ENCODE data around the gene GSN.
A peak's percentile ranks its signal among the peaks of the same experiment; 100 is the strongest.

GSN gene

DNA sequence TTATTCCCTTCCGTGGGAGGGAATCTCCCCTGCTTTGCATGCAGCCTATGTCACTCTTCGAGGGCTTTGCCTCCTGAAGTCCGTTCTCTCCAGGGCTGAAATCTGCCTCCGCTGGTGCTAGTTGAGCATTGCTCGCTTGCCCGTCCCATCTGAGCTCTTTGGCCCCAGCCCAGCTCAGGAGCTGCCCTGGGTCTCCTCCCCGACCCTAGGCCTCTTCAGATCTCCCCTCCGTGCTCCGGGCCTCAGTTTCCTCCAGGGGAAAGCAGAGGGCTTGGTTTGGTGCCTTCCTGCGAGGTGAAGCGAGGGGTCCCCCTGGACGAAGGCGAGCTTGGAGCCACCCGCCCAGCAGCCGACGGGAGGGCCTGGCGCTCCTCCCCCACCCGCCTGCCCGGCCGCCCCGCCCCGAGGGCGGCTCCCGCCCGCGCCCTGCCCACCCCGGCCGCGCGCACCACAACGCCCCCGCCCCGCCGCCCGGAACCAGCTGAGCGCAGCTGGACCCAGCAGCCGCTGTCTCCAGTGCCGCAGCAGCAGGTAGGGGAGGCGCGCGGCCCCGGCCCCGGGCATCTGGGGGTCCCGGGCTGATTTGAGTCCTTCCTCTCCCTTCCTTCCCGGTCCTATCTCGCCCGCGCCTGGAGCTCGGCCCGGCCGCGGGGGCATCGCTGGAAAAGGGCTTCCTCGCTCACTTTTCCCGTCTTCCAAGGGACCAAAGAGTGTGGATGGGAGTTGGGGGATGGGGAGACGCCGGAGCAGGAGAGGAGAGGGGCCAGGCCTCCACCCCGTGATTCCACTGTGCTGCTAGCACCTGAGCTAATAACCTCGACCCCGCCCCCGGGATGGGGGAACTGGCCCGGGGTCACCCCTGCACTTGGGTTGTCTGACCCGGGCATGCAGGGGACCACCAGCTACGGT lies at the start of gene GSN:
Gene GSN (plus strand): TSS at position 474 of the 909 bp plus-strand sequence. CDS start 33,810 bp downstream, outside the sequence.
- TF ChIP-seq, protein P1, sequence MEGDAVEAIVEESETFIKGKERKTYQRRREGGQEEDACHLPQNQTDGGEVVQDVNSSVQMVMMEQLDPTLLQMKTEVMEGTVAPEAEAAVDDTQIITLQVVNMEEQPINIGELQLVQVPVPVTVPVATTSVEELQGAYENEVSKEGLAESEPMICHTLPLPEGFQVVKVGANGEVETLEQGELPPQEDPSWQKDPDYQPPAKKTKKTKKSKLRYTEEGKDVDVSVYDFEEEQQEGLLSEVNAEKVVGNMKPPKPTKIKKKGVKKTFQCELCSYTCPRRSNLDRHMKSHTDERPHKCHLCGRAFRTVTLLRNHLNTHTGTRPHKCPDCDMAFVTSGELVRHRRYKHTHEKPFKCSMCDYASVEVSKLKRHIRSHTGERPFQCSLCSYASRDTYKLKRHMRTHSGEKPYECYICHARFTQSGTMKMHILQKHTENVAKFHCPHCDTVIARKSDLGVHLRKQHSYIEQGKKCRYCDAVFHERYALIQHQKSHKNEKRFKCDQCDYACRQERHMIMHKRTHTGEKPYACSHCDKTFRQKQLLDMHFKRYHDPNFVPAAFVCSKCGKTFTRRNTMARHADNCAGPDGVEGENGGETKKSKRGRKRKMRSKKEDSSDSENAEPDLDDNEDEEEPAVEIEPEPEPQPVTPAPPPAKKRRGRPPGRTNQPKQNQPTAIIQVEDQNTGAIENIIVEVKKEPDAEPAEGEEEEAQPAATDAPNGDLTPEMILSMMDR (IDR thresholded peaks at IDR 0.05; ENCODE audit: extremely low read depth, missing control alignments), result no peak
- DNase-seq (ENCODE audit: low spot score), result peak; percentile 90

DNA sequence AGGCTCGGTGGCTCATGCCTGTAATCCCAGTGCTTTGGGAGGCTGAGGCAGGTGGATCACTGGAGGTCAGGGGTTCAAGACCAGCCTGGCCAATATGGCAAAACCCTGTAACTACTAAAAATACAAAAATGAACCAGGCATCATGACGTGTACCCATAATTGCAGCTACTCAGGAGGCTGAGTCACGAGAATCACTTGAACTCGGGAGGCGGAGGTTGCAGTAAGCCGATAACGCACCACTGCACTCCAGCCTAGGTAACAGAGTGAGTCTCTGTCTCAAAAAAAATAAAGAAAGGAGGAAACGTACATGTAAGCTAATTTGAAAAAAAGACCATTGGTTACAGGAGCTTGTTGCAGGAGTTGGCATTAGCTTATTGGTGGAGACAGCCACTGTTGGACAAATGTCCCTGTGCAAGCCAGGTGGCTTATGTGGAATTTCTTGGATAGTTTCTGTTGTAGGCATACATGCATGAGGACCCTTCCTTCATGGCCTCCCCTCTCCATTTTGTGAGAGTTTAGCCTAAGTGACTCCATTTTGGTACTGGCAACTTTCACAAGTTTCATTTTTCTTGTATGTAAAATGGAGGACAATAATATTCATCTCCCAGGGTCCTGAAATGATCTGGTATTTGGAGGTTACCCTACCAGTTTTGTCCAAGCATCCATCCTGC lies 49.5 kb upstream of the GSN start:
- DNase-seq (ENCODE audit: low spot score), result no peak

DNA sequence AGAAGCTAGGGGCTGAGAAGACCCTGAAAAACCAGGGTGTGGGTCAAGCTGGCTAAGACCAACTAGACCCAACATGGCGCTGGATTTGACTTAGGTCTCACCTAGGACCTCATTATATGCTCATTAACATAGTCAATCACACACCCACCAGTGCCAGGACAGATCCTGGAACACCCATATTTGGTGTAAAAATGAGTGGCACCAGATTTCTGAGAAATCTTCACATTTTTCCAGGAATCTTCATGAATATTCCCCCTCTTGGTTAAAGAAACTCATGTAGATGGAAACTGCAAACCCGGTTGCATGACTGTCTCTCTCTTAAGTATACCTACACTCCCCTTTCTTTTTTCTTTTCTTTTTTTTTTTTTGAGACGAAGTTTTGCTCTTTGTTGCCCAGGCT lies 48.4 kb upstream of the GSN start:
- no peak for DNase-seq (ENCODE audit: low spot score)
- TF ChIP-seq, protein P1 (IDR thresholded peaks at IDR 0.05; ENCODE audit: extremely low read depth, missing control alignments), result no peak

More for the DNA sequence above, 49.5 kb upstream of the GSN start:
- TF ChIP-seq, protein P1 (IDR thresholded peaks at IDR 0.05; ENCODE audit: extremely low read depth, missing control alignments), result no peak

DNA sequence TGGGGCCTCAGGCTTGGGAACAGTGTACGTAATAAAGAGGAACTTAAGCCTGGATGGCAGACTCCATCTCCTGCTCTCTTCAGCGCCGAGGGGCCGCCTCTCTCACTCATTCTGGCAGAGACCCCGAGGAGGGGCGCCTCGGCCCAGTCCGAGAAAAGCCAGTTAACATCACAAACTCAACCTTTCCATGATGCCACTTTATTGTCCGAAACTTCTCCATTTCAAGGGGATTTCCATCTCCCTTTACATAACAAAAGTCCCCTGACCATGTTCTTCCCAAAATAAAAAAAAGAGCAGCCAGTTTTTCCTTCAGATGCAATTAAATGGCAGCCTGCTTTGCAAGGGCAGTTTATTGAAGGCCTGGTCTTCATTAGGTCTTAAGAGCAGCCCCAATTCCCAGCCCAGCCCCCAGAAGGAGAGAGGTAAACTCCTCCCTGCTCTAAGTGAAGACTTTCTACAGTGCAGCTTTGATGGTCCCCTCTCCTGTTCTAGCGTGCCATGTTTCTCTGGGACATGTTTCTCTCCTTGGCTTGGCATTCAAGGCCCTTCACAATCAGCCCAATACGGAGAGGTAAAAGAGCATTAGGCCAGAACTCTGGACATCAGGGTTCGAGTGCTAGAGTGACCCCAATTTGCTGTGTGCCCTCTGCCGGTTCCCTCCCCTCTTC lies 46.8 kb upstream of the GSN start:
- DNase-seq (ENCODE audit: low spot score), result no peak
- TF ChIP-seq, protein P1 (IDR thresholded peaks at IDR 0.05; ENCODE audit: extremely low read depth, missing control alignments), result no peak

DNA sequence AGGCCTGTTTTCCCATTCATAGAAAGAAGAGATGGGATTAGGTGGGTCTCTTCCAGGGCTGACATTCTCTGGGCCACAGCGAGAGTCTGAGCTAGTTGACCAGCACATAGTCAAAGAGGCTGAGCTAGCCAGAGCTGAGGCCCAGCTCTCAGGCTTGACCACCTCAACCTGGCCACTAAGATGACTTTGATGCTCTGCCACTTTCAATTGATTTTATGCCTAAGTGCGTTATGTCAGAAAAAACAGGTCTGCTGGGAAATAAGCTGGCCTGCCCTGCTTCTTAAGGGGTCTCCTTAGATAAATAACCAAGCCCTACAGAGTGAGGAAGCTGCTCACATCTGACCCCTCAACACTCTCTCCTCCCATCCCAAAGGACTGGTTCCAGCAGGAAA lies 46.3 kb upstream of the GSN start:
- no peak for DNase-seq (ENCODE audit: low spot score)
- TF ChIP-seq, protein P1 (IDR thresholded peaks at IDR 0.05; ENCODE audit: extremely low read depth, missing control alignments), result no peak

DNA sequence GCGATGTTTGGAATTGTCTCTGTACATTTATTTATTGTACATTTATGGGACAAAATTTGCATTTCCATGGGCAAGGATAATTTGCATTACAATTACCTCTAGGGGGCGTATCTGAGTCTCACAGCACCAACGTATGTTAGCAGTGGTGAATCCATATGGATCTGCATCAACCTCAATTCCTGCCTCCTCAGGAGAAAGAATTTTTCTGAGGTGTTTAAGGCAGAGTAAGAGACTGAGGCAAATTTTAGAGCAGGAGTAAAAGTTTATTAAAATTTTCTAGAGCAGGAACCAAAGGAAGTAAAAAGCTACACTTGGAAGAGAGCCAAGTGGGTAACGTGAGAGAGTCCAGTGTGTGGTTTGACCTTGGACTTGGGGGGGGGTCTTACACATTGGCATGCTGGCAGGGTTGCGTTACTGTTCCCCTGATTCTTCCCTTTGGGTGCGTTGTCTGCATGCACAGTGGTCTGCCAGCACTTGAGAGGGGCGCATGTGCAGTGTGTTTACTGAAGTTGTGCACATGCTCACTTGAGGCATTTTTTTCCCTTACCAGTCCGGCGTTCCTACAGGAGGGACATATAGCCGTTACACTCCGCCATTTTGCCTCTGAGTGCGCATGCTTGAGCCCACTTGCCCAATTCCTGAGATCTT lies 45.3 kb upstream of the GSN start:
- no peak for DNase-seq (ENCODE audit: low spot score)

More for the DNA sequence above, 45.3 kb upstream of the GSN start:
- TF ChIP-seq, protein P1 (IDR thresholded peaks at IDR 0.05; ENCODE audit: extremely low read depth, missing control alignments), result peak; percentile 8
